HG02852 (cell line): ENCODE measurements around the gene RFX3.

Source experiments
- ATAC-seq: cut with Tn5 transposase; IDR thresholded peaks from one replicate; pipeline ENCODE4 v1.9.1; 2021; ENCODE audit warnings: mild to moderate bottlenecking, moderate library complexity; ENCODE audit not compliant: unreplicated experiment

Gene RFX3

GRCh38 chr9:3290231-3290840, 235.5 kb downstream of the RFX3 start:
- ATAC-seq = no peak

GRCh38 chr9:3288686-3289085, 237.1 kb downstream of the RFX3 start:
- ATAC-seq = no peak

GRCh38 chr9:3285365-3286161, 240.2 kb downstream of the RFX3 start:
- no peak for ATAC-seq

- ATAC-seq = no peak
Observed at GRCh38 chr9:3282365-3282764, 243.4 kb downstream of the RFX3 start.

- no peak for ATAC-seq
Observed at GRCh38 chr9:3281399-3281798, 244.4 kb downstream of the RFX3 start.

- ATAC-seq = peak; percentile 68
Observed at GRCh38 chr9:3277200-3277599, 248.6 kb downstream of the RFX3 start.

GRCh38 chr9:3271581-3271980, 254.2 kb downstream of the RFX3 start:
- ATAC-seq = no peak

GRCh38 chr9:3271157-3271556, 254.6 kb downstream of the RFX3 start:
- no peak for ATAC-seq

- no peak for ATAC-seq
Observed at GRCh38 chr9:3268223-3268622, 257.6 kb downstream of the RFX3 start.

- no peak for ATAC-seq
Observed at GRCh38 chr9:3263698-3264097, 262.1 kb downstream of the RFX3 start.

- ATAC-seq = no peak
Observed at GRCh38 chr9:3262826-3263529, 262.8 kb downstream of the RFX3 start.

- ATAC-seq = no peak
Observed at GRCh38 chr9:3261484-3261883, 264.3 kb downstream of the RFX3 start.

- no peak for ATAC-seq
Observed at GRCh38 chr9:3256571-3257330, 269.1 kb downstream of the RFX3 start.

- no peak for ATAC-seq
Observed at GRCh38 chr9:3251309-3251708, 274.5 kb downstream of the RFX3 start.

- no peak for ATAC-seq
Observed at GRCh38 chr9:3250741-3251140, 275.1 kb downstream of the RFX3 start.

GRCh38 chr9:3247211-3247610, 278.6 kb downstream of the RFX3 start:
- ATAC-seq = no peak

GRCh38 chr9:3246241-3246640, 279.6 kb downstream of the RFX3 start:
- no peak for ATAC-seq

GRCh38 chr9:3244963-3245653, 280.7 kb downstream of the RFX3 start:
- peak; percentile 82 for ATAC-seq

GRCh38 chr9:3243683-3244082, 282.1 kb downstream of the RFX3 start:
- no peak for ATAC-seq

- no peak for ATAC-seq
Observed at GRCh38 chr9:3241290-3241689, 284.5 kb downstream of the RFX3 start.
